Measurements from ENCODE around the gene KIAA0513.

The KIAA0513 gene, protein sequence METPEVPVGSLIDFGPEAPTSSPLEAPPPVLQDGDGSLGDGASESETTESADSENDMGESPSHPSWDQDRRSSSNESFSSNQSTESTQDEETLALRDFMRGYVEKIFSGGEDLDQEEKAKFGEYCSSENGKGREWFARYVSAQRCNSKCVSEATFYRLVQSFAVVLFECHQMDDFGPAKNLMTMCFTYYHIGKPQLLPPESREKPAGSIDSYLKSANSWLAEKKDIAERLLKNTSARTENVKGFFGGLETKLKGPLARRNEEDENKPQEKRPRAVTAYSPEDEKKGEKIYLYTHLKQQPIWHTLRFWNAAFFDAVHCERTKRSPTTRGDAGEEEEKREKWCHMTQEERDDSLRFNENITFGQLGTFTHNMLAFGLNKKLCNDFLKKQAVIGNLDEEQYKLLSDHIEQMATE

DNA sequence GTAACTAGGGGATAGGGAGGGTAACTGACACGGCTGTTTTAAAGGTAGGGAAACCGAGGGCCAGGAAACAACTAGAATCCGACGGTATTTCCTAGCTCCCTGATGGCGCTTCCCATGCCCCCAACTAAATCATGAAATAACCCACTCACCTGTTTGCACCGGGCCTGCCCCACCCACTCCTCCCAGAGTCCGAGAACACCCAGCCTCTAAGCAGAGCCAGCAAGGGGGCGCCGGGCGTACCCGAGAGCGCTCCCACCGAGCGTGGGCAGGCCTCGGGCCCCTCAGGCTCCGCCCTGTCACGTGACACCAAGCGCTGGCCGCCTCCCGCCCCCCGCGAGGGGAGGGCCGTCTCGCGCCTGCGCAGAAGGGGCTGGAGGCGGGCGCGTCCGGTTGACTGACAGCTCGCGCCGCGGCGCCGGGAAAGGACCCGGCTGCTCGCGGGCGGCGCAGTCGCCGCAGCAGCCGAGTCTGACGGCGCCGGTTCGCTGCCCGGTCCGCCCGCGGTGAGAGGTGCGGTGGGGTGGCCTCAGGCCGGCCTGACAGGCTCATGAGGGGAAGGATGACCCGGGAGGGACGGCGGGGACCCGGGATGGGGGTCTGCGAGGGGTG lies at the start of gene KIAA0513:
KIAA0513 (plus strand) TSS at position 447 of the 609 bp plus-strand sequence. CDS start 39,277 bp downstream, outside the sequence.
- DNase-seq = peak; percentile 96

DNA sequence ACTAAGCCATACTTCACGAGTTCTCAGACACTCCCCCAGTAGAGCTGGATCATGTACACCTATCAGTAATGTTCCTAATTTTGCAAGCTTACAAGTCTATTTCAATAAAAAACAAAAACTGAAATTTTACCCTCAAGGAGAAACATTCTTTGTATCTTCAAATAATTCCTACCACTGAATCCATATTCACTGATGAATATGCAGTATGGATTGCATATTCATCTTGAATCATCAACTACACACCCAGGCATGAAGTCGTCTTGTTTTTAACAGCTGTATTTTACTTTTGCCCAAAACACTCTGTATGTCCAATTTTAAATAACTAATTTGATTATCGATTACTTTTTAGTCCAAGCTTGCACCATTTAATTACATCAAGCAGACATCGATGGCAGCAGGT lies 48.1 kb upstream of the KIAA0513 start:
- DNase-seq = no peak

DNA sequence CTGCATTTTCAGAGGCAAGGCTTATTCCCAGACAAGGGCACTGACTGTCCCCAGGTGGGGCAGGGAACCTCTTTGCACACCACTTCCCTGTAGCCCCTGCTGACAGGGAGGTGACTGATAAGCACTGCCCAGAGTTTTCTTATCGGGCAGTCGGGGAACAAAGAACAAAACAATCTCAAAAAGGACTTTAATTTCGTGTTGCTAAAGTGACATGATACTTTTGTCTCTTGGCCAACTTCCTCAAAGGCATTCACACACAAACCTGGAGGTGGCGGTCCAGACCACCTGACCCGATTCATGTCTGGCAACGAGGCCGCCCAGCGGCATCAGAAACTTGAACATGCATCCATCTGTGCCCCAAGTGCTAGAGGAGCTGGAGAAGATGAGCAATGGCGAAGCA lies 45.2 kb upstream of the KIAA0513 start:
- DNase-seq = no peak

DNA sequence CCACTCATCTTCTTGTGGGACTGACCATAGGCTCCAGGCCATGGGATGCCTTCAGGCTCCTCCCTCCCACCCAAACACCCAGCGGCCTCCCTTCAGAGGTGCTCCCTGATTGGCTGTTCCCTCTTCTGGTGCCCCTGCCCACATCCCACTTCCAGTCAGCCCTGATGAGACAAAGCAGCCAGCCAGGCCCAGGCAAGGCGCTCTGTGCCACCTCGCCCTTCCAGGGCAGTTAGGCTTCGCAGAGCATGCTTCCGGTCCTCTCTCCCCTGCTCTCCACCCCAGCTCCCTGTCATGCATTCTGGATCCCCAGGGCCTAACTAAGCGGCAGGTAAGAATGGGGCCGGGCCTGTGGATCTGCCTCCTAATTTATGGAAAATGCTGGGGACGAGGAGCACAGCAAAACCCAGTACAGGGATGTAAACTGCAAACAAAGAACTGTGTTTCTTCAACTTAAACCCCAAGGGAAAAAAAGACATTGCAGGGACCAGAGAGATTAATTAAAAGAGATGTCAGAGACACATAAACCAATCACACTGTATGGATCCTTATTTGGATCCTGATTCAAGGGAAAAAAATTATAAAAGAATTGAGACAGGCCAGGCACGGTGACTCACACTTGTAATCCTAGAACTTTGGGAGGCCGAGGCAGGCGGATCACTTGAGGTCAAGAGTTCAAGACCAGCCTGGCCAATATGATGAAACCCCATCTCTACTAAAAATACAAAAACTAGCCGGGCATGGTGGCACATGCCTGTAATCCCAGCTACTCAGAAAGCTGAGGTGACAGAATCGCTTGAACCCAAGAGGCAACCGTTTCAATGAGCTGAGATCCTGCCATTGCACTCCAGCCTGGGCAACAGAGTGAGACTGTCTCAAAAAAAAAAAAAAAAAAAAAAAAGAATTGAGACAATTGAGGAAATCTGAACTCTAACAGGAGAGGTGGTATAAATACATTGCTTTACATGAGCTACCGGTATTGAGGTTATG lies 42.2 kb upstream of the KIAA0513 start:
- no peak for DNase-seq

- DNase-seq = no peak
Observed at GRCh38 chr16:84986102-84986501, 41.5 kb upstream of the KIAA0513 start.

GRCh38 chr16:84986879-84987278 lies 40.7 kb upstream of the KIAA0513 start:
- DNase-seq = no peak

DNA sequence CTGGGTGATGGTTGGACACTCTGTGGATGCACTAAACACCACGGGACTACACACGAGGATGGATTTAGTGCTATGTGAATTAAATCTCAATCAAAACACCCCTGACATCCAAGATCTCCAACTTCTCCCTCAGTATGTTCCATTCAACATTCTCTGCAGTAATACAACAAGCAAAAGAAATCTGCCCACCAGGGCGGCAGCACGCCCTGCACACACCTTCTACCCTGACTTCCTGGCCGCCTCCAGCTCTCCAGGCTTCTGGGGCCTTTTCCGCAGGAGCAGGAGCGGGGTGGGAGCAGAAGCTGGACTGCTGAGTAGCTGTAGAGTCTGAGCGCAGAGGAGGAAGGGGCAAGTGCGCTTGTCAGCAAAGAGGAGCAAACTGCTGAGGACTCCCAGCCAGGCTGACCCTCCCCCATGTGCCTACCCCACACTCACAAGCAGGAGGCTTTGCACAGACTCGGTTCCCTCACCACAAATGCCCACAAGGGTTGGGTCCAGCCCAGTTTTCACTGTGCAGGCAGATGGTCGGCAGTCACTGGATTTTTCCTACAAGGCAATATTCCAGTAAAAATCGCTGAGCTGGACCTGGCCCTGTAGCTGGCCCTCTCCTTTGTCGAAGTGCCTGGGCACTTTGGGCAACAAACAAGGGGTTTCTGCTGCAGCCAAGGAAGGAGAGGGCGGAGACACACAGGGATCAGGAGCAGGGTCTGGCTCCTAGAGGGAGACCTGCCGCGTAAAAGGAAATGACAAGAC lies 39.1 kb upstream of the KIAA0513 start:
- no peak for DNase-seq

GRCh38 chr16:84989749-84990620 lies 37.6 kb upstream of the KIAA0513 start:
- DNase-seq = no peak

DNA sequence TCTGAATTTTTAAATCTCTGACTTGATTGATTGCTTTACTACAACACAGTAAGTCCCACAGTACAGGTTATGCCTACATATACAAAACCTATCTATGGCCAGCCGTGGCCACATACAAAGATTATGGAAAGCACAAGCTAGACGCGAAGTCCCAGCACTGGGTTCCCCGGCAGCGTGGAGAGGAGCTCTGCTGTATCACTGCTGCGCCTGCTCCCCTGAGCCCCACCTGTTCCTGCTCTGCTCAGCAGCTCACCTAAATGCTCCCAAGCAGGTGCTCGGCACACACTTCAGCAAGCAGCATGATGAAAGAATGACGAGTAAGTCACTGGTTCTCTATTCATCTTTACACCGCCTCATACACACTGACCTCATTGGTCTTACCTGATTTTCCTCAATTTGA lies 36.8 kb upstream of the KIAA0513 start:
- DNase-seq = no peak

DNA sequence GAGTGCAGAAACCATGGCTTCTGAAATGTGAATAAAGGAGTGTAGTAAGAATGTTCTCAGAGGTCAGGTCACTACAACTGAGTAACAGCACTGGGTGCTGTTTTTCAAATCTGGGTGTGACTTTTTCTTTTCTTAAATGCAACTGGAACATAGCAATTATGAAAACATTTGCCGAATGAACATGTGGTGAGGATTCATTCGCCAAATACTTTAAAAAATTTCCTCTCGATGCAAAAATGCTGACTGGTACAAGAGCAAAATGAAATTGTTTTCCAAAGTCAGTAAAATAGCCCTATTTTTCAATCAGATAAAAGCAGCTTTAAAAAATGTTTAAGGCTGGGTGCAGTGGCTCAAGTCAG lies 34.9 kb upstream of the KIAA0513 start:
- no peak for DNase-seq

DNA sequence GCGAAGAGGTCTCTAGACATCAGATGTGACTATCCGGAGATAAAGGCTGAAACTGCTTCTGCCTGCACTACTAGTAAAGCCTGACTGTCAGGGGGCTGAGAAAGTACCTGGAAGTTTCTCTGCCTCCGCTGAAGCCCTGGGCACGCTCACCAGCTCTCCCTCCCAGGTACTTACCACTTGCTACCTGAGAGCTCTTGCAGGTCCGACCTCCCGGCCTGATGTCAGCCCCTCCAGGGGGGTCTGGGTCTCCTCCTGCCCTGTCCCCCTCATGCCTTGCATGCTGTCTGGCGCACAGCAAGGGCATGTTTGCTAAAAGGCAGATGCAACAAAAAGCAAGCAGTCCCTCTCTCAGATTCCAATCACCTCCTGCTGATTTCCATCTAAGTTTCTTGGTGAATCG lies 33.7 kb upstream of the KIAA0513 start:
- no peak for DNase-seq

GRCh38 chr16:84995663-84996062 lies 31.9 kb upstream of the KIAA0513 start:
- no peak for DNase-seq

GRCh38 chr16:84996365-84996764 lies 31.2 kb upstream of the KIAA0513 start:
- no peak for DNase-seq

DNA sequence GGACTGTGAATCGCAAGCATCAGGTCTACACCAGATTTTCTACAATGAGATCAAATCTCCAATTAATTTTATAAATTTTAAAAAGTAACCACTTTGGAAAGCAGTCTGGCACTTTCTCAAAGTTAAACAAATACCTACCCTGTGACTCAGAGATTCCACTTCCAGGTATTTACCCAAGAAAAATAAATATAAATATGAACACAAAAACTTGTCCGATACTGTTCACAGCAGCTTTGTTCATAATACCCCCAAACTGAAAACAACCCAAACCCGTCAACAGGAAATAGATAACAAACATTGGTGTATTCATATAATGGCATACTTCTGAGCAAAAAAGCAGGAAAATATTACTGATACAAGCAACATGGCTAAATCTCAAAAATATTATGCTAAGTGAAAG lies 28.4 kb upstream of the KIAA0513 start:
- no peak for DNase-seq

DNA sequence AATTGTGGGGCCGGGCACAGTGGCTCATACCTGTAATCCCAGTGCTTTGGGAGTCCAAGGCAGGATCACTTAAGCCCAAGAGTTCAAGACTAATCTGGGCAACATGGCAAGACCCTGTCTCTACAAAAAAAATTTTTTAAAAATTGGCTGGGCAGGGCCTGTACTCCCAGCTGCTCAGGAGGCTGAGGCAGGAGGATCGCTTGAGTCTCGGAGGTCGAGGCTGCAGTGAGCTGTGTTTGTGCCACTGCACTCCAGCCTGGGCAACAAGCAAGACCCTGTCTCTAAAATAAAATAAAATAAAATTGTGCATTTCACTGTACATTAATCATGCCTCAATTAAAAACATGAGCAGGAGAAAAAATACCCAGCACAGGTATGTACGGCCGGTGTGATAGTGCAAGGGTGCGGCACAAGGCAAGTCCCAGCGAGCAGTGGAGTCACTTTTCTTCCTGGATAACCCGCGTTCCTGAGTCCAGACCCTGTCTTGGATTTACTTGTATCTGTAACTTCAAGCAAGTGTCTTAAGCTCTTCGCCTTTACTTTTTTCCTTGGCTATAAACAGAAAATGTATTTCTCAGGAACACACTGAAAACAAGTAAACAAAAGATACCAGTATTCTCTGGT lies 27.6 kb upstream of the KIAA0513 start:
- DNase-seq = no peak

DNA sequence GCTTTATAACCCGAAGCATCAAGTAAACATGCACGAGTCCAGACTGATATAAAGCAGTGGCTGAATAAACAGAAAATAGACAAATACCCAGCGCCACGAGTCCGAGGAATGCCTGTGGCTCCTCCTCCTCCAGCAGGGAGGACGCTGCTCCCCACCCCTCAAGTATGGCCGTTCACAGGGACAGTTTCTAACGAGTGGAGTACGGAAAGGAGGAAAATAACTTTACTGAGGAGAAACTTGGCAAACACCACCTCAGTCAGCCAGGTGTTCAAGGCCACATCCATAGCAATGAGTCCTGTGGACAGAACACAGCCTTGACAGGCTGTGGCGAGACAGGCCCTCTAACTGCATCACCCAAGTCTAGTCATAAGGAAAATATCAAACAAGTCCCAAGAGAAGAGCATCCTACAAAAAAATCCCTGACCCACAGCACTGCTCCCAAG lies 25.5 kb upstream of the KIAA0513 start:
- no peak for DNase-seq

DNA sequence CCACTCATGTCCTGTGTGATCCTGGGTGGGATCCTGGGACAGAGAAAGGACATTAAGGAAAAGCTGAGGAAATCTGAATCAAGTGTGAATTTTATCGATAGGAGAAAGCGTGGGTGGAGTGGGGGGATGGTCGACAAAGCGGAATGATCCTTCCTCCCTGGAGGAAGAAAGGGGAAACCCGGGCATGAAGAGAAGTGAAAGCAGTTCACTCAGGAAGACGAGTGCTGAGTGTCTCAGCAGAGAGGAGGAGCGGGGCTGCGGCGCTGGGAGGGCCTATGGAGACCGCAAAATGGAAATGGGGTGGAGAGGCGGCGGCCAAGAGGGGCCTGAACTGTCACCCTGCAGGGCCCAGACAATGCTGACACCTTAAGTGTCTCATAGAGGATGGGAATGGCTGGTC lies 25.0 kb upstream of the KIAA0513 start:
- DNase-seq = no peak

GRCh38 chr16:85003076-85003475 lies 24.5 kb upstream of the KIAA0513 start:
- DNase-seq = no peak

DNA sequence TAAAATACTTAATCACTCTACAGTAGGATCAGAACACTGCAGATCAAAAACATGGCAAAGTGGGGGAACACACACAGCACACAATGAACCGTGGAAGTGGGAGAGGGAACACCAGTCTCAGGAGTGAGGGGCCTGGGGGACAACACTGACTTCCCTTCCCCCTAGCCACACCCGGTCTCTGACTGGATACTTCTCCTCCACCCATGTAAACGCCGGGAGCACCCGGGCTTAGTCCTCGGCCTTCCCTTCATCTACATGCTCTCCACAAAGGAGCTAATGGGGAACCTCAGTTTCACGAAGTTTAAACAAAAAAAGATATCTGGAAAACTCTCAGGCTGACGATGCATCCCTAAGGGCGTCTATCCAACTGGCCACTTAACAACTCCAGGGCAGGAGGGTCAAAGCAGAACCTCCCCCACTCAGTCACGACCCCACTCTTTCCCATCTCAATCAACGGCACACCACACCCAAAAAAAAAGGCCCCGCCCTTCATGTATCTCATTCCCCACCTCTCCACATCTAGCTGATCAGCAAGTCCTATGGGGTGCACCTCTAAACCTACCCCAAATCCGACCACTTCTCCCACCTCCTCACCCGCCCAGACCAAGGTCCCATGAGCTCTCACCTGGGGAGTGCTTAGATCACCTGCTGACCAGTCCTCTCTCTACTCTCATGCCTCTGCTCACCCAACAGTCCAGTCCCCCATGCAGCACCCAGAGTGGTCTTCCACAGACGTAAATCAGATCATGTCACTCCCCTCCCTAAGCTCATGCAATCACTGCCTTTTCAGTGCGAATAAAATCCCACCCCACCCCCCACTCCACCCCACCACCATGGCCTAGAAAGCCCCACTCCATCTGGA lies 23.6 kb upstream of the KIAA0513 start:
- DNase-seq = no peak

DNA sequence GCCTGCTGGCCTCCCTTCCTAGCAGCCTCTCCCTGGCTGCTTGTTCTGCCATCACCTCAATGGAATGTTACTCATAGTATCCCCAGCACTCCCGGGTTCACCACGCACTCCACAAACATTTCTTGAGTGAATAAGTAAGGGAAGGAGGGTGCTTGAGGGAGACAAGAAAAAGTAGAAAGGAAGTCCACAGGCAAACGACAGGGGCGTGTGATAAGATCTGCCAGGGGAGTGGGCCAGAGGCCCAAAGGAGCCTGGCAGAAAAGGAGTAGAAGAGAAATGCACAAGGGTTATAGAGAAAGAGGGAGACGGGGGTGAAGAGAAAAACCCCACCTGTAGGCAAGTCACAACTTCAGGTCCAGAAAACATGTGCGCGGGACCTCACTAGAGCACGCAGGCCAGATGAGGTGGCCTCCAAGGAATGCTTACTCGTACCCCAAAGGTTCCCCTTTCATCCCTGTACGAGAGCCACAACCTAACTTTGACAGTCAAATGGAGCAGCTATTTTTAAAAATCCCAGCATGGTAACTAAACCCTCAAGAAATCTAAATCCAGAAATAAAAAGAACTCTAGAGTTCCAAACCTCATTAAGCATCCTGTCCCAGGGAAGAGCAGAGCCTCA lies 22.9 kb upstream of the KIAA0513 start:
- no peak for DNase-seq
